Measurements from ENCODE around the gene ELL2. TPM values are rescaled to one million over a fixed set of nuclear protein-coding genes. Genes with fewer than 3 reads are reported as not detected.
A peak's percentile ranks its signal among the peaks of the same experiment; 100 is the strongest.

The ELL2 gene
- total and polyA plus RNA-seq, 2 of the 13 experiments (the other 11 are each of a cell fraction or from before 2014, with no cell fraction given): 78.9 to 97.1 TPM

GRCh38 chr5:95966005-95966404 is 4.4 kb upstream of the ELL2 start (continued):
- TF ChIP-seq BCL3 (CRISPR knock-in tag; IDR thresholded peaks at IDR 0.05): no peak
- TF ChIP-seq ZHX1 (CRISPR knock-in tag; IDR thresholded peaks at IDR 0.05; ENCODE audit: low read depth): no peak; the same call in 1 of the 2 replicates
- TF ChIP-seq ELK4 (CRISPR knock-in tag; IDR thresholded peaks at IDR 0.05; ENCODE audit: borderline replicate concordance): no peak
- TF ChIP-seq ZNF326 (CRISPR knock-in tag; IDR thresholded peaks at IDR 0.05; ENCODE audit: borderline replicate concordance): no peak
- TF ChIP-seq ZNF343 (CRISPR knock-in tag; IDR thresholded peaks at IDR 0.05): no peak
- no peak for TF ChIP-seq JARID2 (CRISPR knock-in tag; IDR thresholded peaks at IDR 0.05; ENCODE audit: insufficient replicate concordance)
- no peak for TF ChIP-seq KLF6 (CRISPR knock-in tag; IDR thresholded peaks at IDR 0.05)
- no peak for TF ChIP-seq NCOA1 (CRISPR knock-in tag; IDR thresholded peaks at IDR 0.05)
- no peak for TF ChIP-seq SMAD9 (CRISPR knock-in tag; IDR thresholded peaks at IDR 0.05)
- TF ChIP-seq ZSCAN25 (CRISPR knock-in tag; IDR thresholded peaks at IDR 0.05): no peak
- TF ChIP-seq ARHGAP35 (CRISPR knock-in tag; IDR thresholded peaks at IDR 0.05; ENCODE audit: borderline replicate concordance): no peak
- TF ChIP-seq RBM39 (IDR thresholded peaks at IDR 0.05; ENCODE audit: low read depth, low read length, poor library complexity, severe bottlenecking): no peak
- TF ChIP-seq ZBTB42 (CRISPR knock-in tag; IDR thresholded peaks at IDR 0.05): no peak
- no peak for TF ChIP-seq ZC3H4 (CRISPR knock-in tag; IDR thresholded peaks at IDR 0.05; ENCODE audit: borderline replicate concordance)
- no peak for TF ChIP-seq RFX1 (IDR thresholded peaks at IDR 0.05)
- TF ChIP-seq ZBTB3 (CRISPR knock-in tag; IDR thresholded peaks at IDR 0.05; ENCODE audit: borderline replicate concordance, low read depth): no peak
- TF ChIP-seq CBX5 (CRISPR knock-in tag; IDR thresholded peaks at IDR 0.05; ENCODE audit: borderline replicate concordance): no peak
- no peak for TF ChIP-seq ZNF256 (CRISPR knock-in tag; conservative IDR thresholded peaks at IDR 0.05)
- no peak for TF ChIP-seq ZNF160 (CRISPR knock-in tag; IDR thresholded peaks at IDR 0.05)
- no peak for TF ChIP-seq POLR2AphosphoS2 (IDR thresholded peaks at IDR 0.05; ENCODE audit: low read depth, low read length)
- TF ChIP-seq ZNF44 (CRISPR knock-in tag; IDR thresholded peaks at IDR 0.05): no peak
- no peak for TF ChIP-seq MEIS2 (CRISPR knock-in tag; IDR thresholded peaks at IDR 0.05)
- TF ChIP-seq TFE3 (CRISPR knock-in tag; IDR thresholded peaks at IDR 0.05): 0 out of 2 replicates have a peak, but pooled peaks have one; percentile 21

Measured in HepG2 (cell line).